HepG2 (cell line): ENCODE measurements around the gene UNC13D. TPM values are rescaled to one million over a fixed set of nuclear protein-coding genes. Genes with fewer than 3 reads are reported as not detected.

Experiments
- AGO1 ChIP-seq: fragments of 200-400 bp; formaldehyde crosslinking; IDR thresholded peaks from 2 replicates; pipeline ENCODE4 v1.6.1; 2017; ENCODE audit warnings: mild to moderate bottlenecking, low read depth, low read length, moderate library complexity; ENCODE audit not compliant: poor library complexity, severe bottlenecking
- AGO2 ChIP-seq: fragments of 200-400 bp; formaldehyde crosslinking; optimal IDR thresholded peaks from 2 replicates; pipeline ENCODE3; 2017; ENCODE audit warnings: mild to moderate bottlenecking, low read depth, low read length, moderate library complexity
- DNMT1 ChIP-seq: sonication (generic); formaldehyde crosslinking; IDR thresholded peaks from 2 replicates; pipeline ENCODE4 v1.5.1; 2020; ENCODE audit warnings: mild to moderate bottlenecking, missing genetic modification reagents
- ETS1 ChIP-seq: sonication (generic); formaldehyde crosslinking; IDR thresholded peaks from 2 replicates; pipeline ENCODE4 v1.4.0; 2020; ENCODE audit warnings: missing genetic modification reagents
- IRF2 ChIP-seq: IDR thresholded peaks from 2 replicates; pipeline ENCODE4 v1.6.1; 2018; ENCODE audit warnings: missing genetic modification reagents, missing compliant biosample characterization
- MAZ ChIP-seq, 2 experiments: sonication (generic) in 1 of 2; formaldehyde crosslinking in 1 of 2; IDR thresholded peaks; 2 replicates each; pipeline versions ENCODE4 v1.5.0 to v1.6.1; 2012 to 2020; ENCODE audit warnings: low read depth in 2 of 2, mild to moderate bottlenecking in 2 of 2, borderline replicate concordance in 1 of 2, improper control_type of control experiment in 1 of 2, low read length in 1 of 2, missing genetic modification reagents in 1 of 2, moderate library complexity in 1 of 2
- NCOA2 ChIP-seq: sonication (generic); formaldehyde crosslinking; IDR thresholded peaks from 2 replicates; pipeline ENCODE4 v1.8.0; 2022; ENCODE audit warnings: inconsistent platforms
- NFKB2 ChIP-seq: sonication (generic); formaldehyde crosslinking; IDR thresholded peaks from 2 replicates; pipeline ENCODE4 v1.4.0; 2020; ENCODE audit warnings: missing genetic modification reagents, borderline replicate concordance
- PHB2 ChIP-seq: fragments of 450-650 bp; IDR thresholded peaks from 2 replicates; pipeline ENCODE4 v1.6.1; 2018; ENCODE audit not compliant: partially characterized antibody
- PHF20 ChIP-seq: sonication (generic); formaldehyde crosslinking; IDR thresholded peaks from 2 replicates; pipeline ENCODE4 v1.5.0; 2020; ENCODE audit warnings: mild to moderate bottlenecking, missing genetic modification reagents
- REL ChIP-seq: sonication (generic); formaldehyde crosslinking; conservative IDR thresholded peaks from 2 replicates; pipeline ENCODE4 v1.8.0; 2022; ENCODE audit warnings: mild to moderate bottlenecking, missing genetic modification reagents, moderate library complexity
- SALL2 ChIP-seq: sonication (generic); formaldehyde crosslinking; IDR thresholded peaks from 2 replicates; pipeline ENCODE4 v1.8.1; 2023; ENCODE audit warnings: mild to moderate bottlenecking, missing genetic modification reagents, inconsistent platforms
- TIGD3 ChIP-seq: sonication (generic); formaldehyde crosslinking; IDR thresholded peaks from 2 replicates; pipeline ENCODE4 v1.5.1; 2020; ENCODE audit warnings: mild to moderate bottlenecking, missing genetic modification reagents, borderline replicate concordance
- YEATS4 ChIP-seq: sonication (generic); formaldehyde crosslinking; IDR thresholded peaks from 2 replicates; pipeline ENCODE4 v1.4.0; 2020; ENCODE audit warnings: missing genetic modification reagents, borderline replicate concordance
- ZC3H13 ChIP-seq: sonication (generic); formaldehyde crosslinking; IDR thresholded peaks from 2 replicates; pipeline ENCODE4 v1.8.1; 2023; ENCODE audit warnings: mild to moderate bottlenecking, missing genetic modification reagents, moderate library complexity
- ZFP41 ChIP-seq: sonication (generic); formaldehyde crosslinking; IDR thresholded peaks from 2 replicates; pipeline ENCODE4 v1.4.0; 2020; ENCODE audit warnings: mild to moderate bottlenecking, missing genetic modification reagents, borderline replicate concordance
- ZNF343 ChIP-seq: sonication (generic); formaldehyde crosslinking; IDR thresholded peaks from 2 replicates; pipeline ENCODE4 v1.4.0; 2020; ENCODE audit warnings: mild to moderate bottlenecking, missing genetic modification reagents
- ZNF563 ChIP-seq: sonication (generic); formaldehyde crosslinking; IDR thresholded peaks from 2 replicates; pipeline ENCODE4 v1.8.0; 2022; ENCODE audit warnings: mild to moderate bottlenecking, moderate library complexity, missing genetic modification reagents
- ZNF616 ChIP-seq: sonication (generic); formaldehyde crosslinking; IDR thresholded peaks from 2 replicates; pipeline ENCODE4 v1.5.0; 2020; ENCODE audit warnings: low read depth, mild to moderate bottlenecking, missing genetic modification reagents
- ZNF761 ChIP-seq: sonication (generic); formaldehyde crosslinking; conservative IDR thresholded peaks from 2 replicates; pipeline ENCODE4 v1.4.0; 2020; ENCODE audit warnings: mild to moderate bottlenecking, missing genetic modification reagents
- ZNF777 ChIP-seq: sonication (generic); formaldehyde crosslinking; IDR thresholded peaks from 2 replicates; pipeline ENCODE4 v1.4.0; 2020; ENCODE audit warnings: missing genetic modification reagents
- ZNF784 ChIP-seq: sonication (generic); formaldehyde crosslinking; IDR thresholded peaks from 2 replicates; pipeline ENCODE4 v1.5.1; 2020; ENCODE audit warnings: missing genetic modification reagents, mild to moderate bottlenecking, borderline replicate concordance
- ZNF800 ChIP-seq: sonication (generic); formaldehyde crosslinking; IDR thresholded peaks from 2 replicates; pipeline ENCODE4 v1.4.0; 2020; ENCODE audit warnings: missing genetic modification reagents
- ZSCAN29 ChIP-seq: sonication (generic); formaldehyde crosslinking; conservative IDR thresholded peaks from 2 replicates; pipeline ENCODE4 v1.4.0; 2020; ENCODE audit warnings: mild to moderate bottlenecking, missing genetic modification reagents
- polyA plus RNA-seq, 8 experiments: library from polyadenylated mRNA; depleted of rRNA in 3 of 8; stranded (reverse) in 7 of 8; unstranded in 1 of 8; fragments of >200 nt; fragmentation: Illumina TruSeq in 4 of 8; extraction: Trizol in 4 of 8; gene quantifications; 2 replicates each; pipeline versions ENCODE4 v1.2.1 to v1.2.3, GENCODE V29; 2011 to 2016; ENCODE audit warnings: low read depth in 4 of 8, missing spikeins in 1 of 8, mixed read lengths in 1 of 8; ENCODE audit not compliant: insufficient read depth in 1 of 8
- total RNA-seq, 5 experiments: library from RNA; depleted of rRNA; stranded (reverse); fragments of >200 nt; fragmentation: Illumina TruSeq; extraction: Trizol; gene quantifications; 2 replicates each; pipeline ENCODE4 v1.2.3, GENCODE V29; 2016; ENCODE audit warnings: low read depth in 1 of 5

The UNC13D gene
- total and polyA plus RNA-seq, 2 of the 13 experiments (the other 11 are each of a cell fraction or from before 2014, with no cell fraction given): 29.7 to 42.7 TPM

- TF ChIP-seq SALL2 (CRISPR knock-in tag) (0 out of 2 replicates have a peak, but pooled peaks have one; percentile 44), PHB2 (no peak), YEATS4 (CRISPR knock-in tag) (peak; percentile 16; the same call in 1 of the 2 replicates), DNMT1 (CRISPR knock-in tag) (no peak), ZNF800 (CRISPR knock-in tag) (0 out of 2 replicates have a peak, but pooled peaks have one; percentile 1), ZNF761 (CRISPR knock-in tag) (peak; percentile 76; the same call in 1 of the 2 replicates), ZNF777 (CRISPR knock-in tag) (peak; percentile 1; the same call in 1 of the 2 replicates), TIGD3 (CRISPR knock-in tag) (peak; percentile 14; the same call in 1 of the 2 replicates), ZNF563 (CRISPR knock-in tag) (0 out of 2 replicates have a peak, but pooled peaks have one; percentile 37), MAZ (IDR thresholded peaks at IDR 0.05; ENCODE audit: borderline replicate concordance, low read depth, low read length) (no peak), MAZ (CRISPR knock-in tag; IDR thresholded peaks at IDR 0.05; ENCODE audit: low read depth) (0 out of 2 replicates have a peak, but pooled peaks have one; percentile 34), AGO2 (peak; percentile 17), PHF20 (CRISPR knock-in tag) (no peak), NCOA2 (CRISPR knock-in tag) (0 out of 2 replicates have a peak, but pooled peaks have one; percentile 14), ZNF616 (peak; percentile 41; the same call in 1 of the 2 replicates), ZNF784 (CRISPR knock-in tag) (0 out of 2 replicates have a peak, but pooled peaks have one; percentile 43), ZC3H13 (no peak; the same call in 1 of the 2 replicates), REL (CRISPR knock-in tag) (no peak), ZFP41 (CRISPR knock-in tag) (no peak), ZSCAN29 (CRISPR knock-in tag) (no peak), ETS1 (CRISPR knock-in tag) (no peak), AGO1 (peak; percentile 1), NFKB2 (CRISPR knock-in tag) (0 out of 2 replicates have a peak, but pooled peaks have one; percentile 5), IRF2 (no peak), ZNF343 (CRISPR knock-in tag) (0 out of 2 replicates have a peak, but pooled peaks have one; percentile 45)
Measured at GRCh38 chr17:75893305-75894048, 49.3 kb upstream of the UNC13D start (continued).
